NCI-H1105 treated with DMSO at 0.1 percent for 48 hours (cell line): Measurements from ENCODE around the gene OAS1.
"Not testable (repeated sequence)": the region's sequence is repeated elsewhere in the genome, so short reads cannot be mapped to it uniquely, and the experiment has no call there.

Experiments
- DNase-seq: peaks from one replicate; lab custom pipeline; 2025; lab: John Stamatoyannopoulos, UW

OAS1 gene

GRCh38 chr12:112937741-112938719, 31.3 kb downstream of the OAS1 start, which contains the start of gene OAS3:
Gene OAS3, plus strand, starts transcription at chr12:112938474. Its CDS starts 57 bp downstream, at chr12:112938531.
- DNase-seq, result peak; percentile 29

DNA sequence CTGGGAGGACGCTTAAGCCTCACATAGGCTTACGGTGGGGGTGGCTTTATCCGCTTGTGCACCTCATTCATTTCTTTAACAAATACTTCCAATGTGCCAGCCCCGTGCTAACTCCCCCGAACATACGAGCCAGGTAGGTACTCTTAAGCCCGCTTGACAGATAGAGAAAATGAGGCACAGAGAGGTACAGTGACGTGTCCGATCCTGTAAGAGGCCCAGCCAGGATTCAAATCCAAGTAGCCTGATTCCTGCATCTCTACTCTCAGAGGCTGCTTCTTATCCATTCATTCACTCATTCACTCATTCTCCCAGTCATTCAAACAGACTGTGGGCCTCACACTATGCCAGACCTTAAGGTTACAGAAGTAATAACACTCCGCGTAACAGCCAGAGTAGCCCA, 32.0 kb downstream of the OAS1 start:
- DNase-seq, result no peak

GRCh38 chr12:112939761-112940381, 33.1 kb downstream of the OAS1 start:
- DNase-seq, result no peak

DNA sequence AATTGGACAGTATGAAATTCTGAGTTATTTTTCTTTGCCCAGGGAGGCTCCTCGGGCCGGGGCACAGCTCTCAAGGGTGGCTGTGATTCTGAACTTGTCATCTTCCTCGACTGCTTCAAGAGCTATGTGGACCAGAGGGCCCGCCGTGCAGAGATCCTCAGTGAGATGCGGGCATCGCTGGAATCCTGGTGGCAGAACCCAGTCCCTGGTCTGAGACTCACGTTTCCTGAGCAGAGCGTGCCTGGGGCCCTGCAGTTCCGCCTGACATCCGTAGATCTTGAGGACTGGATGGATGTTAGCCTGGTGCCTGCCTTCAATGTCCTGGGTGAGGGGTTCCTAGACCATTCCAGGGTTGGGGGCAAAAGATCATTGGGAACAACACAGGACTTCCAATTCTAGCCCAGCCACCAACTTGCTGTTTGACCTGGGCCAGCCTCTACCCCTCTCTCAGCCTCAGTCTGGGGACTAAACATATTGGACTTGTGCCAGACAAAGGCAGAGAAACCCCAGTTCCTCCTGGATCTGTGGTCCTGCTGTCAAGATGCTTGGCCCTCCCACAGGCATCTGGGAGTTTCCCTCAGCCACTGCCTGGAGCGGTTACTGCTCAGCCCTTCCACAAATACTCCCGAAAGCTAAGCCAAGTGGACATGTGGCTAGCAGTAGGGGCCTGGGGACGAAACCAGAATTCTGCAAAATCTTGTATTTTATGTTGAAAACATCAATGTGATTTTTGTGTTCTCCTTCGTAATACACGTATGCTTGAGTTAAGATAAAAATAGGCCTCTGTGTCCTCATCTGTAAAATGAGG, 35.0 kb downstream of the OAS1 start:
- DNase-seq, result no peak

DNA sequence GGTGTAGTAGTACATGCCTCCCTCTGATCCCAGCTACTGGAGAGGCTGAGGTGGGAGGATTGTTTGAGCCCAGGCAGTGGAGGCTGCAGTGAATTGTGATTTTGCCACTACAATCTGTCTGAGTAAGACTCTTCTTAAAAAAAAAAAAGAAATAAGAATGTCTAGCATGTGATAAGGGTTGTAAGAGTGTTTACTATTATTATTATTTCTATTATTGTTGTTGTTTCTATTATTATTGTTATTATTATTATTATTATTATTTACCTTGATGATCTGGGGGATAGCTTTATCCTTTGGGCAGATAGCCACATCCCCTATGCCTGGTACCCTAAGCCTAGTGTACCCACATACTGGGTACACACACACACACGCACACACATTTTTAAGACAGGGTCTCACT, 35.8 kb downstream of the OAS1 start:
- no peak for DNase-seq

GRCh38 chr12:112944024-112944690, 37.4 kb downstream of the OAS1 start:
- DNase-seq, result no peak

GRCh38 chr12:112945515-112945914, 38.8 kb downstream of the OAS1 start:
- DNase-seq, result no peak

DNA sequence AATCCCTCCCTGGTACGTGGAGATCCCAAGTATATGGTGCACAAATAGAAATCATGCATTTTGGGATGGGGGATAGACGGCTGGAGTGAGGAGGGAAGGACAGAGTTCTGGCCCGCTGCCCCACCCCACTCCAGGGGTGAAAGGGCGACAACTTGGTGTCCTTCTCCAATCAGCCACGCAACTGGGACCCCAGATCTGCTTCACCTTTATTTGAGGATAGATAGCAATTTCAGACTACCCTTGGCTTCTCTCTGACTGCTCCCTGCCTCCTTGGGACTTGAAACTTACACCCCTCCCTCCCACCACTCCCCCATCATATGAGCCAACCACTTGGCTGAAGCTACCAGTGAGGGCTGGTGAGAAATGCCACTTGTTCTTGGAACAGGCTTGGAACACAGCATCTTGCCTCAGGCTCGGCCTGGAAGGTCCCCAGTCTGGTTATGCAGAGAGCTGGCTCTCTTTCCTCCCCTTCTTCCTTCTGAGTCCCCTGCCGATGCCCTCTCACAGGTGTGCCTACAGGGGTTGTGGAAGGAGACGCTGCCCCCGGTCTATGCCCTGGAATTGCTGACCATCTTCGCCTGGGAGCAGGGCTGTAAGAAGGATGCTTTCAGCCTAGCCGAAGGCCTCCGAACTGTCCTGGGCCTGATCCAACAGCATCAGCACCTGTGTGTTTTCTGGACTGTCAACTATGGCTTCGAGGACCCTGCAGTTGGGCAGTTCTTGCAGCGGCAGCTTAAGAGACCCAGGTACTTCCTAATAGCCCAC, 39.7 kb downstream of the OAS1 start:
- DNase-seq, result no peak

DNA sequence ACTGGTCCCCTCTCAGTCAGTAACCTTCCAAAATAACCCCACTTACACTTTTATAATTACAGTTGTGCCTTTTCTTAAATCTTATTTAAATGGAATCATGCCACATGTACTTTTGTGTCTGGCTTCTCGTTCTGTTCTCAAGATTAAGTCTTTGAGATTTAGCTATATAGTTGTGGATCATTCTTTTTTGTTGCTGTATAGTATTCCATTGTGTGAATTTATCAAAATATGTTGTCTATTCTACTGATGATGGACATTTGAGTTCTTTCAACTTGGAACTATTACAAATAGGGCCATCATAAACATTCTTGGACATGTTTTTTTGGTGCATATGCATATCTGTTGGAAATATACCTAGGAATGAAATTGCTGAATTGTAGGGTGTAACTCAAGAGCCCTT, 40.6 kb downstream of the OAS1 start:
- no peak for DNase-seq

DNA sequence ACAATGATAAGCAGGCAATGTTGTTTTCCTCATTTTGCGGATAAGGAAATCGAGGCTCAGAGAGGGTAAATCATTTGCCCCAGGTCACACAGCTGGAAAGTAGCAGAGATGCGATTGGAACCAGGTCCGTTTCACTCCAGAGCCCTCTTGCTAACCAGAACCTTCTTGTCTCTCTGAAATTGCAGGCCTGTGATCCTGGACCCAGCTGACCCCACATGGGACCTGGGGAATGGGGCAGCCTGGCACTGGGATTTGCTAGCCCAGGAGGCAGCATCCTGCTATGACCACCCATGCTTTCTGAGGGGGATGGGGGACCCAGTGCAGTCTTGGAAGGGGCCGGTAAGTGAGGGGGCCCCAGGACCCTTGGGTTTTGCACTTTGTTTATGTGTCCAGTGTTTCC, 41.0 kb downstream of the OAS1 start:
- DNase-seq, result no peak

- DNase-seq, result no peak
These were observed 42.0 kb downstream of the OAS1 start for GRCh38 chr12:112948806-112949205.

DNA sequence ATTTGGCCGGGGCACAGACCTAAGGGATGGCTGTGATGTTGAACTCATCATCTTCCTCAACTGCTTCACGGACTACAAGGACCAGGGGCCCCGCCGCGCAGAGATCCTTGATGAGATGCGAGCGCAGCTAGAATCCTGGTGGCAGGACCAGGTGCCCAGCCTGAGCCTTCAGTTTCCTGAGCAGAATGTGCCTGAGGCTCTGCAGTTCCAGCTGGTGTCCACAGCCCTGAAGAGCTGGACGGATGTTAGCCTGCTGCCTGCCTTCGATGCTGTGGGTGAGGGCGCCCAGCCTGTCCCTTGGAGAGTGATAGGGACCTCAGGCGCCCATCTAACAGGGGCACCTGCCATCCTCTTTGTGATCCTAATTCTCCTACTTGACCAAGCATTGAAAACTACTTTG, 43.9 kb downstream of the OAS1 start:
- DNase-seq, result no peak

DNA sequence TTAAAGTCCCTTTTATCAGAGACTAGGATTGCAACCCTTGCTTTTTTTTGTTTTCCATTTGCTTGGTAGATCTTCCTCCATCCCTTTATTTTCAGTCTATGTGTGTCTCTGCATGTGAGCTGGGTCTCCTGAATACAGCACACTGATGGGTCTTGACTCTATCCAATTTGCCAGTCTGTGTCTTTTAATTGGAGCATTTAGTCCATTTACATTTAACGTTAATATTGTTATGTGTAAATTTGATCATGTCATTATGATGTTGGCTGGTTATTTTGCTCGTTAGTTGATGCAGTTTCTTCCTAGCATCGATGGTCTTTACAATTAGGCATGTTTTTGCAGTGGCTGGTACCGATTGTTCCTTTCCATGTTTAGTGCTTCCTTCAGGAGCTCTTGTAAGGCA, 50.4 kb downstream of the OAS1 start:
- not testable (repeated sequence) for DNase-seq

- DNase-seq, result no peak
These were observed 54.3 kb downstream of the OAS1 start for GRCh38 chr12:112961074-112961473.

GRCh38 chr12:112961536-112961935, 54.8 kb downstream of the OAS1 start:
- no peak for DNase-seq

- no peak for DNase-seq
These were observed 55.8 kb downstream of the OAS1 start for GRCh38 chr12:112962561-112962960.

- DNase-seq, result no peak
These were observed 56.6 kb downstream of the OAS1 start for GRCh38 chr12:112963227-112963861.

DNA sequence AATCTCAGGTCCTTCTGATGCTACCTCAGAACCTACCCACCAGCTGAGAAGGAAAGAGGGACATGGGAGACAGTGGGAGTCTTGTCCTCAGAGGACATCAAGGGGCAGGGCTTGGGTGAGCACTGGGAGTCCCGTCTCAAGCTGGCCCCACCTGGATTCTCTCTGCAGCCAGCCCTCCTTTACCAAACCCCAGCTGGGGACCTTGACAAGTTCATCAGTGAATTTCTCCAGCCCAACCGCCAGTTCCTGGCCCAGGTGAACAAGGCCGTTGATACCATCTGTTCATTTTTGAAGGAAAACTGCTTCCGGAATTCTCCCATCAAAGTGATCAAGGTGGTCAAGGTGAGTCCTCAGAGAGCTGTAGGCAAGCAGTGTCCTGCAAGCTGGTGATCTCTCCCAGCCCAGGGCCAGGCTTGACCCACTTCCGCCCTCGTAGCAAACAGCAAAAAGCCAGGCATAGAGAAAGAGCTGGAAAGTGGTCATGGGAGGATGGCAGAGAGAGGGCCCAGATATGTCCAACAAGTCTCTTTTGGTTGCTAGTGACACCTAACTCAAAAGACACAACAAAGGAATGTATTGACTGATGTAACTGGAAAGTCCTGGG, 57.4 kb downstream of the OAS1 start:
- DNase-seq, result no peak

DNA sequence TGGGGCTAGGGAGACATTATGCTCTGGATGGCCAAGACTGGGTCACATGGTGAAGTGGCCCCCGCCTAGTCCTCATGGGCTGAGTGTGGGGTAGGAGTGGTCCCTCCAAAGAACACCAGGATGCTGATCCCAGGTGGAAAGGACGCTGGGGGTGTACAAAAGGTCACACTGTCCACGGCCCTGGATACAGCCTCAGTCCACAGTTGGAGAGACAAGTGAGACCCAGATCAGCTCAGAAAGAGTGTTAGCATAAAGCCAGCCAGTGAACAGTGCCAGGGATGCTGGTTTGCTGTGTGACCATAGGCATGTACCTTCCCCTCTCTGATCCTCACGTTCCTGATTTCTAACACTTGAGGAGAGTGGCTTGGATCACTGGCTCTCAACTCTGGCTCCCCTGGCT, 58.2 kb downstream of the OAS1 start:
- no peak for DNase-seq

DNA sequence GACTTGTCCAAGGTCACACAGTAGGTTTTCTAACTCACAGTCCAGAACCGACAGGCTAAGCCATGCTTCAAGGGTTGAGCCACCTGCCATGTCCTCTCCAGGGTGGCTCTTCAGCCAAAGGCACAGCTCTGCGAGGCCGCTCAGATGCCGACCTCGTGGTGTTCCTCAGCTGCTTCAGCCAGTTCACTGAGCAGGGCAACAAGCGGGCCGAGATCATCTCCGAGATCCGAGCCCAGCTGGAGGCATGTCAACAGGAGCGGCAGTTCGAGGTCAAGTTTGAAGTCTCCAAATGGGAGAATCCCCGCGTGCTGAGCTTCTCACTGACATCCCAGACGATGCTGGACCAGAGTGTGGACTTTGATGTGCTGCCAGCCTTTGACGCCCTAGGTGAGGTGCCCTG, 58.9 kb downstream of the OAS1 start:
- no peak for DNase-seq
